ENCODE results near the gene PLSCR1.
"Not testable (repeated sequence)": the region's sequence is repeated elsewhere in the genome, so short reads cannot be mapped to it uniquely, and the experiment has no call there.

The PLSCR1 gene

DNA sequence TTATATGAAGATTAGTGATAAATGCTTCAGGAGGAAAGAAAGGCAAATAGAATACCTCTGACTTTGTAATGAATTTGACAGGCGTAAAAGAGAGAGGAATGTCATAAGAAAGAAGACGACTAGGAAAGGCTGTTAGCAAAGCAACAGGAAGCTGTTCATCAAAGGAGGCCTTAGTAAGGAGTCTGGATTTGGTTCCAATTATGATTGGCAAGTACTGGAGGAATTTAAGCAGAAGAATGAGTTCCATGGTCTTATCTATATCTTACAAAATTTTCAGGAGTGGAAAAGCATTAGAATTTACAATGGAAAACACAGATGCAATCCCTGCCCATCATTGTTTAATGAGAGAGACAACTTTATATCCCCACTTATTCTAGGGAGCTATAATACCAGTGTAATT, 13.8 kb downstream of the PLSCR1 start:
- CTCF ChIA-PET: interaction anchor here (1.0 kb wide), 1 partner anchor 9 kb away, joined by 5 read pairs; no protein-coding TSS in a partner anchor
- TF ChIP-seq, protein P1, sequence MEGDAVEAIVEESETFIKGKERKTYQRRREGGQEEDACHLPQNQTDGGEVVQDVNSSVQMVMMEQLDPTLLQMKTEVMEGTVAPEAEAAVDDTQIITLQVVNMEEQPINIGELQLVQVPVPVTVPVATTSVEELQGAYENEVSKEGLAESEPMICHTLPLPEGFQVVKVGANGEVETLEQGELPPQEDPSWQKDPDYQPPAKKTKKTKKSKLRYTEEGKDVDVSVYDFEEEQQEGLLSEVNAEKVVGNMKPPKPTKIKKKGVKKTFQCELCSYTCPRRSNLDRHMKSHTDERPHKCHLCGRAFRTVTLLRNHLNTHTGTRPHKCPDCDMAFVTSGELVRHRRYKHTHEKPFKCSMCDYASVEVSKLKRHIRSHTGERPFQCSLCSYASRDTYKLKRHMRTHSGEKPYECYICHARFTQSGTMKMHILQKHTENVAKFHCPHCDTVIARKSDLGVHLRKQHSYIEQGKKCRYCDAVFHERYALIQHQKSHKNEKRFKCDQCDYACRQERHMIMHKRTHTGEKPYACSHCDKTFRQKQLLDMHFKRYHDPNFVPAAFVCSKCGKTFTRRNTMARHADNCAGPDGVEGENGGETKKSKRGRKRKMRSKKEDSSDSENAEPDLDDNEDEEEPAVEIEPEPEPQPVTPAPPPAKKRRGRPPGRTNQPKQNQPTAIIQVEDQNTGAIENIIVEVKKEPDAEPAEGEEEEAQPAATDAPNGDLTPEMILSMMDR (IDR thresholded peaks at IDR 0.05; ENCODE audit: insufficient read depth, low read length, missing control alignments): no peak

DNA sequence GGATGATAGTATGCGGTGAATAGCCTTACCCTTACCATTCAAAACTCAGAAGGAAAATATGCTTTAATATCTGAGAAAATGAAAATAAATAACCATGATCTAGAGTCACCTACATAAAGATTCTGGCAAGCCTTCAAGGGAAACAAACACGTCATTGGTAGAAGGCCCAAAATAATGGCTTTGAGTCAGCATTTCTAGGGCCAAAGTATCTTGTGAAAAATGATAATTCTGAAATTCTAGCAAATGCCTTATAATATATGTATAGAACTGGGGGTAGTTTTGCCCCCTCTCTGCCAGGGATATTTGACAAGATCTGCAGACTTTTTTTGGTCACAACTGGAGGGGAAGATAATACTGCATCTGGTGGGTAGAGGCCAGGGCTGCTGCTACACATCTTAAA, 15.4 kb downstream of the PLSCR1 start:
- ChIA-PET CTCF (no interaction called here), POLR2A (interaction anchor here (0.7 kb wide), 1 partner anchor 22 kb away, joined by 3 read pairs; no protein-coding TSS in a partner anchor)
- DNase-seq (ENCODE audit: low read depth, low spot score): no peak
- H3K4me3 ChIP-seq (ENCODE audit: low read depth, low read length): no peak overlapping the region
- TF ChIP-seq, protein P1 (IDR thresholded peaks at IDR 0.05; ENCODE audit: insufficient read depth, low read length, missing control alignments): no peak

More for the DNA sequence above, 13.8 kb downstream of the PLSCR1 start:
- DNase-seq (ENCODE audit: low read depth, low spot score): no peak
- no peak overlapping the region for H3K4me3 ChIP-seq (ENCODE audit: low read depth, low read length)
- POLR2A ChIA-PET: no interaction called here

DNA sequence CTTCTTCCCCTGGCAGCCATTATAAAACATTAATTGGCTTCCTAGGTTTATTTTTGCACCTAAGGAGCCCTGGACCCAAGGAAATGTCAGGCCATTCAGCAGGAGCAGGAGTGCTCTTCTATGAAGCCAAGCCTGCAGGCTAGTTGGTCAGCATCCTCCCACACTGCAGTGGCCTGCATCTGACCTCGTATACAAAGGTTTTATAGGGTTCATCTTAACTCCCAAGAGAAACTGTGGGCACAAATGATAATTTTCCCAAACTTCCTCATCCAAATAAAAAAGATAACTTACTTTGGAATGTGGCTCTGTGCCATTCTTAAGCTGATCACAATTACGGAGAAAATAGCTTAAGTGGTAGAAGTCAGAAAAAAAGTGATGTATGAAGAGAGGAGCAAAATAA, 19.4 kb downstream of the PLSCR1 start:
- POLR2A ChIA-PET: no interaction called here

DNA sequence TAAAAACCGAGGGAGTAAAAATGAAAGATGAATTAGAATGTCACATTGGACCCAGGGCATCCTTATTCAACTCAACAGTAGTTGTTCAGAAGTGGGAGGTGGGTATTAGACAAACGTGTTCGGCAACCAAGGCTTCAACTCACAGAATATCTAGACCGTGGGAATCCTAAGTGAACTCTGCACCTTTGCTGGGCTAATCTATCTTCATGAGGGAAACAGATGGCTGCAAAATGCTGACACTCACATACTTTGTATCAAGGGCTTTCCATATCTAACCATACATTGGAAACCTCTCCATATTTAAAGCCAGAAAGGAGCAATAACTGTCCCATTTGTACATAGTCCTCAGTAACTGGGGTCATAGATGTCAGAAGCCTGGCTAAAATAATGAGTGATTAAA, 20.9 kb downstream of the PLSCR1 start:
- ChIA-PET CTCF (no interaction called here), POLR2A (no interaction called here)
- TF ChIP-seq, protein P1 (IDR thresholded peaks at IDR 0.05; ENCODE audit: insufficient read depth, low read length, missing control alignments): no peak
- no peak for DNase-seq (ENCODE audit: low read depth, low spot score)
- H3K4me3 ChIP-seq (ENCODE audit: low read depth, low read length): no peak overlapping the region

More for the DNA sequence above, 19.4 kb downstream of the PLSCR1 start:
- CTCF ChIA-PET: no interaction called here
- H3K4me3 ChIP-seq (ENCODE audit: low read depth, low read length): no peak overlapping the region
- TF ChIP-seq, protein P1 (IDR thresholded peaks at IDR 0.05; ENCODE audit: insufficient read depth, low read length, missing control alignments): no peak
- no peak for DNase-seq (ENCODE audit: low read depth, low spot score)

DNA sequence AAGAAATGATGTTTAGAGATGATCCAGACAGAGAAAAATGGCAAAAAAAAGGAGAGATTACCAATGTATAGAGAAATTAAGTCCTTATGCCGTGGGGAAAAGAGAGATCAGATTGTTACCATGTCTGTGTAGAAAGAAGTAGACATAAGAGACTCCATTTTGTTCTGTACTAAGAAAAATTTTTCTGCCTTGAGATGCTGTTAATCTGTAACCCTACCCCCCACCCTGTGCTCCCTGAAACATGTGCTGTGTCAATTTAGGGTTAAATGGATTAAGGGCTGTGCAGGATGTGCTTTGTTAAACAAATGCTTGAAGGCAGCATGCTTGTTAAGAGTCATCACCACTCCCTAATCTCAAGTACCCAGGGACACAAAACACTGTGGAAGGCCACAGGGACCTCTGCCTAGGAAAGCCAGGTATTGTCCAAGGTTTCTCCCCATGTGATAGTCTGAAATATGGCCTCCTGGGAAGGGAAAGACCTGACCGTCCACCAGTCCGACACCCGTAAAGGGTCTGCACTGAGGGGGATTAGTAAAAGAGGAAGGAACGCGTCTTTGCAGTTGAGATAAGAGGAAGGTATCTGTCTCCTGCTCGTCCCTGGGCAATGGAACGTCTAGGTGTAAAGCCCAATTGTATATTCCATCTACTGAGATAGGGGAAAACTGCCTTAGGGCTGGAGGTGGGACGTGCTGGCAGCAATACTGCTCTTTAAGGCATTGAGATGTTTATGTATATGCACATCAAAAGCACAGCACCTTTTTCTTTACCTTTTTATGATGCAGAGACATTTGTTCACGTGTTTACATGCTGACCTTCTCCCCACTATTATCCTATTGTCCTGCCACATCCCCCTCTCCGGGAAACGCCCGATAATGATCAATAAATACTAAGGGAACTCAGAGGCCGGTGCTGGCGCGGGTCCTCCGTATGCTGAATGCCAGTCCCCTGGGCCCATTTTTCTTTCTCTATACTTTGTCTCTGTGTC, 21.9 kb downstream of the PLSCR1 start:
- POLR2A ChIA-PET; DNase-seq (ENCODE audit: low read depth, low spot score); H3K4me3 ChIP-seq (ENCODE audit: low read depth, low read length): not testable (repeated sequence)
- CTCF ChIA-PET: interaction anchor here (1.6 kb wide), 1 partner anchor 8 kb away, joined by 5 read pairs; no protein-coding TSS in a partner anchor

DNA sequence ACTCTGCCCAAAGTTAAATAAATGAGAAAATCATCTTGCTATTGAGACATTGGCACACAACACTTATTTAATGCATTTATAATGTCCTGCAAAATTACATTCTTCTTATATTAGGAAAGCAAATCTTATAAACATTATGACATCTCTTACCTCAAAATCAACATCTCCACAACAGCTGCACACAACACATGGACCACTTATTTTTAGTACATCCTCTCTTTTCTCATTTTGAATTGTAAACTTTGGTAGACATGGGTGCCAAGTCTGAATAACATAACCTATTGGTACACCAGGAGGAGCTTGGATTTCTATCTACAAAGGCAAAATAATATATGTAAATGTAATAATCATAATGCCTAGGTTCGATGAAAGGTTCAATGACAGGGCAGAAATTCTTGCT, 23.0 kb downstream of the PLSCR1 start:
- TF ChIP-seq, protein P1 (IDR thresholded peaks at IDR 0.05; ENCODE audit: insufficient read depth, low read length, missing control alignments): no peak
- H3K4me3 ChIP-seq (ENCODE audit: low read depth, low read length): no peak overlapping the region
- ChIA-PET CTCF (interaction anchor here (1.6 kb wide), 1 partner anchor 9 kb away, joined by 5 read pairs; no protein-coding TSS in a partner anchor), POLR2A (no interaction called here)
- DNase-seq (ENCODE audit: low read depth, low spot score): no peak

Measured in AG04449 (cell line).